PC-9 (cell line): Measurements from ENCODE around the gene ITM2C.

ENCODE experiments used
- EZH2 ChIP-seq: fragments of 200-600 bp; sonication (generic); IDR thresholded peaks from 2 replicates; pipeline ENCODE4 v1.8.0; 2017; ENCODE audit warnings: antibody characterized with exemption, low read depth
- TF ChIP-seq, protein P1 (sequence below): fragments of 200-600 bp; sonication (generic); conservative IDR thresholded peaks from 2 replicates; pipeline ENCODE4 v1.6.1; 2017; ENCODE audit warnings: mixed run types, antibody characterized with exemption, mild to moderate bottlenecking, moderate library complexity

DNA sequence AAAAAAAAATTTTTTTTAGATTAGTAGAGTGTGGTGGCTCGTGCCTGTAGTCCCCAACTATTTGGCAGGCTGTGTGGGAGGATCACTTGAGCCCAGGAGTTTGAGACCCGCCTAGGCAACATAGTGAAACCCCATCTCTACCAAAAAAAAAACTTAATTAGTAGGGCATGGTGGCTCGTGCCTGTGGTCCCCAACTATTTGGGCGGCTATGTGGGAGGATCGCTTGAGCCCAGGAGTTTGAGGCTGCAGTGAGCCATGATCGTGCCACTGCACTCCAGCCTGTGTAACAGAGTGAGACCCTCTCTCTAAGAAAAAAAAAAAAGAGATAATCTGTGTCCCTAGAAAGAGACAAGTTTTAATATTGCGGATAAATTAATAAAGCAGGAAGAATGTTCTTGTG, 51.5 kb downstream of the ITM2C start:
- TF ChIP-seq, protein P1, sequence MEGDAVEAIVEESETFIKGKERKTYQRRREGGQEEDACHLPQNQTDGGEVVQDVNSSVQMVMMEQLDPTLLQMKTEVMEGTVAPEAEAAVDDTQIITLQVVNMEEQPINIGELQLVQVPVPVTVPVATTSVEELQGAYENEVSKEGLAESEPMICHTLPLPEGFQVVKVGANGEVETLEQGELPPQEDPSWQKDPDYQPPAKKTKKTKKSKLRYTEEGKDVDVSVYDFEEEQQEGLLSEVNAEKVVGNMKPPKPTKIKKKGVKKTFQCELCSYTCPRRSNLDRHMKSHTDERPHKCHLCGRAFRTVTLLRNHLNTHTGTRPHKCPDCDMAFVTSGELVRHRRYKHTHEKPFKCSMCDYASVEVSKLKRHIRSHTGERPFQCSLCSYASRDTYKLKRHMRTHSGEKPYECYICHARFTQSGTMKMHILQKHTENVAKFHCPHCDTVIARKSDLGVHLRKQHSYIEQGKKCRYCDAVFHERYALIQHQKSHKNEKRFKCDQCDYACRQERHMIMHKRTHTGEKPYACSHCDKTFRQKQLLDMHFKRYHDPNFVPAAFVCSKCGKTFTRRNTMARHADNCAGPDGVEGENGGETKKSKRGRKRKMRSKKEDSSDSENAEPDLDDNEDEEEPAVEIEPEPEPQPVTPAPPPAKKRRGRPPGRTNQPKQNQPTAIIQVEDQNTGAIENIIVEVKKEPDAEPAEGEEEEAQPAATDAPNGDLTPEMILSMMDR = no peak
- no peak for TF ChIP-seq EZH2
